Neural progenitor cell (in vitro differentiated cells): ENCODE measurements around the gene MED26. TPM values are rescaled to one million over a fixed set of nuclear protein-coding genes. Genes with fewer than 3 reads are reported as not detected.

Source experiments
- DNase-seq: peaks from one replicate; pipeline ENCODE4 v3.0.0-alpha.2; 2016; ENCODE audit warnings: low spot score
- H2AFZ ChIP-seq: fragments of 200-600 bp; sonication (generic); replicated peaks from 2 replicates; pipeline ENCODE4 v1.6.1; 2016; ENCODE audit warnings: antibody characterized with exemption
- H3F3A ChIP-seq: fragments of 200-600 bp; sonication (generic); 2 replicates; pipeline ENCODE4 v1.6.1; 2016; ENCODE audit warnings: antibody characterized with exemption, low read depth
- H3K27ac ChIP-seq: fragments of 200-600 bp; sonication (generic); 2 replicates; pipeline ENCODE4 v1.5.1; 2016; ENCODE audit warnings: mild to moderate bottlenecking
- H3K27me3 ChIP-seq: fragments of 200-600 bp; sonication (generic); 2 replicates; pipeline ENCODE4 v1.6.1; 2016; ENCODE audit warnings: mild to moderate bottlenecking, moderate library complexity
- H3K36me3 ChIP-seq: fragments of 200-600 bp; sonication (generic); 2 replicates; pipeline ENCODE4 v1.5.1; 2016
- H3K4me1 ChIP-seq: fragments of 200-600 bp; sonication (generic); 2 replicates; pipeline ENCODE4 v1.6.1; 2016; ENCODE audit warnings: mixed run types
- H3K4me2 ChIP-seq: fragments of 200-600 bp; sonication (generic); 2 replicates; pipeline ENCODE4 v1.6.1; 2016
- H3K4me3 ChIP-seq: fragments of 200-600 bp; sonication (generic); 2 replicates; pipeline ENCODE4 v1.5.1; 2016
- H3K79me2 ChIP-seq: fragments of 200-600 bp; sonication (generic); 2 replicates; pipeline ENCODE4 v1.6.1; 2016; ENCODE audit warnings: low read depth
- H3K9ac ChIP-seq: fragments of 200-600 bp; sonication (generic); 2 replicates; pipeline ENCODE4 v1.6.1; 2016
- H3K9me3 ChIP-seq: fragments of 200-600 bp; sonication (generic); 2 replicates; pipeline ENCODE4 v1.5.1; 2016; ENCODE audit warnings: low read depth
- H4K20me1 ChIP-seq: fragments of 200-600 bp; sonication (generic); 2 replicates; pipeline ENCODE4 v1.6.1; 2016; ENCODE audit warnings: low read depth
- H3K27ac Mint-ChIP-seq: 3 replicates; pipeline ENCODE4 v1.8.0; 2021; ENCODE audit warnings: mixed read lengths
- H3K27me3 Mint-ChIP-seq: 2 replicates; pipeline ENCODE4 v1.8.0; 2022; ENCODE audit warnings: low read depth, mild to moderate bottlenecking, inconsistent platforms, moderate library complexity, mixed read lengths; ENCODE audit not compliant: insufficient read depth
- H3K36me3 Mint-ChIP-seq: 3 replicates; pipeline ENCODE4 v1.8.0; 2021; ENCODE audit warnings: mixed read lengths
- H3K4me1 Mint-ChIP-seq: 3 replicates; pipeline ENCODE4 v1.8.0; 2021; ENCODE audit warnings: mixed read lengths
- H3K4me3 Mint-ChIP-seq: 3 replicates; pipeline ENCODE4 v1.8.0; 2021; ENCODE audit warnings: mild to moderate bottlenecking, moderate library complexity, mixed read lengths
- H3K9me3 Mint-ChIP-seq: 3 replicates; pipeline ENCODE4 v1.8.0; 2020; ENCODE audit warnings: mixed read lengths
- EZH2 ChIP-seq: fragments of 200-600 bp; sonication (generic); IDR thresholded peaks from 2 replicates; pipeline ENCODE4 v1.6.1; 2017; ENCODE audit warnings: antibody characterized with exemption, mild to moderate bottlenecking, moderate library complexity
- EZH2phosphoT487 ChIP-seq: fragments of 200-600 bp; sonication (generic); IDR thresholded peaks from 2 replicates; pipeline ENCODE4 v1.6.1; 2017; ENCODE audit warnings: antibody characterized with exemption
- total RNA-seq: library from RNA; depleted of rRNA; stranded (reverse); fragments of >200 nt; gene quantifications from 2 replicates; pipeline ENCODE4 v1.2.3, GENCODE V29; 2015; ENCODE audit warnings: low replicate concordance
- TF ChIP-seq, protein P1 (sequence below): fragments of 200-600 bp; sonication (generic); IDR thresholded peaks from 2 replicates; pipeline ENCODE4 v1.5.1; 2017; ENCODE audit warnings: antibody characterized with exemption, mild to moderate bottlenecking

Gene MED26
- total RNA-seq, 1 donor from 2014 or later: 7.4 TPM

- H4K20me1 ChIP-seq: peaks cover 84% of the 10 kb centered on the region
Observed at GRCh38 chr19:16598848-16599247, 29.2 kb downstream of the MED26 start.

GRCh38 chr19:16596399-16596798 lies 31.6 kb downstream of the MED26 start:
- no peak overlapping the region for H2AFZ ChIP-seq
- Mint-ChIP-seq H3K27ac (no peak overlapping the region), H3K4me1 (peaks cover 31% of the 10 kb centered on the region), H3K9me3 (no peaks in the 10 kb centered on the region), H3K27me3 (peaks cover 2% of the 10 kb centered on the region), H3K36me3 (peaks cover 3% of the 10 kb centered on the region), H3K4me3 (no peak overlapping the region)
- peaks cover 88% of the 10 kb centered on the region for H3K79me2 ChIP-seq
- DNase-seq: no peak
- H3K4me1 ChIP-seq: no peaks in the 10 kb centered on the region
- no peak overlapping the region for H3K9ac ChIP-seq
- H3K9me3 ChIP-seq: no peaks in the 10 kb centered on the region
- H3K4me2 ChIP-seq: no peak overlapping the region
- no peaks in the 10 kb centered on the region for H3F3A ChIP-seq
- TF ChIP-seq, protein P1, sequence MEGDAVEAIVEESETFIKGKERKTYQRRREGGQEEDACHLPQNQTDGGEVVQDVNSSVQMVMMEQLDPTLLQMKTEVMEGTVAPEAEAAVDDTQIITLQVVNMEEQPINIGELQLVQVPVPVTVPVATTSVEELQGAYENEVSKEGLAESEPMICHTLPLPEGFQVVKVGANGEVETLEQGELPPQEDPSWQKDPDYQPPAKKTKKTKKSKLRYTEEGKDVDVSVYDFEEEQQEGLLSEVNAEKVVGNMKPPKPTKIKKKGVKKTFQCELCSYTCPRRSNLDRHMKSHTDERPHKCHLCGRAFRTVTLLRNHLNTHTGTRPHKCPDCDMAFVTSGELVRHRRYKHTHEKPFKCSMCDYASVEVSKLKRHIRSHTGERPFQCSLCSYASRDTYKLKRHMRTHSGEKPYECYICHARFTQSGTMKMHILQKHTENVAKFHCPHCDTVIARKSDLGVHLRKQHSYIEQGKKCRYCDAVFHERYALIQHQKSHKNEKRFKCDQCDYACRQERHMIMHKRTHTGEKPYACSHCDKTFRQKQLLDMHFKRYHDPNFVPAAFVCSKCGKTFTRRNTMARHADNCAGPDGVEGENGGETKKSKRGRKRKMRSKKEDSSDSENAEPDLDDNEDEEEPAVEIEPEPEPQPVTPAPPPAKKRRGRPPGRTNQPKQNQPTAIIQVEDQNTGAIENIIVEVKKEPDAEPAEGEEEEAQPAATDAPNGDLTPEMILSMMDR: no peak
- no peak for TF ChIP-seq EZH2
- TF ChIP-seq EZH2phosphoT487: no peak
- no peaks in the 10 kb centered on the region for H3K36me3 ChIP-seq
- no peak overlapping the region for H3K4me3 ChIP-seq
- no peak overlapping the region for H3K27ac ChIP-seq
- peaks cover 89% of the 10 kb centered on the region for H4K20me1 ChIP-seq
- no peaks in the 10 kb centered on the region for H3K27me3 ChIP-seq

More at GRCh38 chr19:16598848-16599247, 29.2 kb downstream of the MED26 start:
- Mint-ChIP-seq H3K27ac (no peak overlapping the region), H3K4me1 (peaks cover 17% of the 10 kb centered on the region), H3K36me3 (no peaks in the 10 kb centered on the region), H3K4me3 (no peak overlapping the region), H3K9me3 (no peaks in the 10 kb centered on the region), H3K27me3 (peaks cover 4% of the 10 kb centered on the region)
- Histone ChIP-seq H3K36me3 (no peaks in the 10 kb centered on the region), H3K27me3 (no peaks in the 10 kb centered on the region), H3K4me3 (no peak overlapping the region), H3K9me3 (no peaks in the 10 kb centered on the region), H3K27ac (no peak overlapping the region), H3K9ac (no peak overlapping the region), H2AFZ (no peak overlapping the region), H3K4me1 (no peaks in the 10 kb centered on the region), H3F3A (no peaks in the 10 kb centered on the region), H3K79me2 (peaks cover 89% of the 10 kb centered on the region), H3K4me2 (no peak overlapping the region)
- DNase-seq: no peak
- TF ChIP-seq, protein P1: no peak
- TF ChIP-seq EZH2phosphoT487: no peak
- no peak for TF ChIP-seq EZH2

DNA sequence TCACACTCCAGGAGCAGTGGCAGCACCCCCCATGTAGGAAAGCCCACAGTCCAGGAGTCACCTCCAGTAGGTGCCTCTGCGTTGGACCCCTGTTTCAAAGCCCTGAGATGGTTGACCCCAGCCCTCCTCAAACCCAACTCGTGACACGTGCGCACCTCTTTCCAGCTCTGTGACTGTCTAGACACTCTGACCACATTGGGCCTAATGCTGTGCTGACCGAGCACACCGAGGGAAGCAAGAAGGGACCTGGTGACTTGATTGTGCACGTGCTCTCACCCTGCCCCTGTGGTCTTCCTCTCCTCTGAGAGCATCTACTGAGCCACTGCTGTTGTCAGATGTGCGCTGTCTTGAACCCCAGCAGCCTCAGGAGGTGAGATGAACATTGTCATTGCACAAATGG lies 32.9 kb downstream of the MED26 start:
- Histone ChIP-seq H3K9me3 (no peaks in the 10 kb centered on the region), H3F3A (no peaks in the 10 kb centered on the region), H2AFZ (no peak overlapping the region), H3K27ac (no peak overlapping the region), H3K27me3 (no peaks in the 10 kb centered on the region), H3K79me2 (peaks cover 91% of the 10 kb centered on the region), H3K9ac (no peak overlapping the region), H3K4me3 (no peak overlapping the region), H3K36me3 (no peaks in the 10 kb centered on the region), H3K4me1 (no peaks in the 10 kb centered on the region), H4K20me1 (peaks cover 90% of the 10 kb centered on the region), H3K4me2 (no peak overlapping the region)
- DNase-seq: no peak
- peaks cover 3% of the 10 kb centered on the region for H3K36me3 Mint-ChIP-seq
- H3K4me1 Mint-ChIP-seq: peaks cover 27% of the 10 kb centered on the region
- no peaks in the 10 kb centered on the region for H3K9me3 Mint-ChIP-seq
- no peak overlapping the region for H3K27ac Mint-ChIP-seq
- H3K4me3 Mint-ChIP-seq: no peak overlapping the region
- TF ChIP-seq, protein P1: no peak
- TF ChIP-seq EZH2phosphoT487 (no peak), EZH2 (no peak)
- peaks cover 2% of the 10 kb centered on the region for H3K27me3 Mint-ChIP-seq
